ENCODE data around the gene OR2M3.

GRCh38 chr1:248152056-248152827 lies 44.8 kb upstream of the OR2M3 start:
- peak; percentile 26 for TF ChIP-seq CTCF (IDR thresholded peaks at IDR 0.05; ENCODE audit: borderline replicate concordance, extremely low read depth, low read length, poor library complexity, severe bottlenecking)
- no peak for TF ChIP-seq EZH2 (IDR thresholded peaks at IDR 0.05; ENCODE audit: borderline replicate concordance, low read depth, low read length, severe bottlenecking)
